Amygdala (tissue), 56 donors: ENCODE results near the gene NDC80.
"Not testable (repeated sequence)": the region's sequence is repeated elsewhere in the genome, so short reads cannot be mapped to it uniquely, and the experiment has no call there.

Experiments used
- DNase-seq, 56 donors: peaks; one replicate each; lab custom pipeline; 2025; lab: John Stamatoyannopoulos, UW

NDC80 gene

GRCh38 chr18:2571200-2572170 lies at the start of gene NDC80, which contains the start of gene METTL4:
Gene NDC80 (plus strand): TSS chr18:2571557. CDS start chr18:2572986, 1,429 bp downstream.
Gene METTL4 (minus strand): TSS chr18:2571505. CDS start chr18:2567216, 4,289 bp downstream.
- peak; percentile 10 to 91 (median 72) for DNase-seq

- no peak for DNase-seq
Measured at GRCh38 chr18:2522112-2522511, 49.2 kb upstream of the NDC80 start.

- DNase-seq: not testable (repeated sequence)
Measured at GRCh38 chr18:2524794-2525198, 46.6 kb upstream of the NDC80 start.

GRCh38 chr18:2526329-2526728 lies 45.0 kb upstream of the NDC80 start:
- DNase-seq: no peak

- no peak for DNase-seq
Measured at GRCh38 chr18:2529154-2529553, 42.2 kb upstream of the NDC80 start.

GRCh38 chr18:2531751-2532150 lies 39.6 kb upstream of the NDC80 start:
- no peak for DNase-seq

GRCh38 chr18:2532797-2533196 lies 38.6 kb upstream of the NDC80 start:
- no peak for DNase-seq

GRCh38 chr18:2534906-2535305 lies 36.5 kb upstream of the NDC80 start:
- no peak for DNase-seq

- no peak for DNase-seq
Measured at GRCh38 chr18:2535419-2535910, 35.9 kb upstream of the NDC80 start.

- DNase-seq: no peak
Measured at GRCh38 chr18:2536063-2536462, 35.3 kb upstream of the NDC80 start.

GRCh38 chr18:2536493-2536892 lies 34.9 kb upstream of the NDC80 start:
- no peak for DNase-seq

- no peak for DNase-seq
Measured at GRCh38 chr18:2537296-2537695, 34.1 kb upstream of the NDC80 start.

GRCh38 chr18:2538236-2538635 lies 33.1 kb upstream of the NDC80 start:
- DNase-seq: peak in 12 of 56 donors; percentile 1 to 46 (median 8)

- no peak for DNase-seq
Measured at GRCh38 chr18:2538844-2539243, 32.5 kb upstream of the NDC80 start.

GRCh38 chr18:2540575-2540974 lies 30.8 kb upstream of the NDC80 start:
- no peak for DNase-seq

GRCh38 chr18:2541925-2542563 lies 29.3 kb upstream of the NDC80 start:
- DNase-seq: not testable (repeated sequence)

GRCh38 chr18:2545155-2545554 lies 26.2 kb upstream of the NDC80 start:
- DNase-seq: no peak

GRCh38 chr18:2547477-2548087 lies 23.8 kb upstream of the NDC80 start:
- peak in 1 of 56 donors; percentile 34 for DNase-seq

- DNase-seq: no peak
Measured at GRCh38 chr18:2549462-2549861, 21.9 kb upstream of the NDC80 start.

- no peak for DNase-seq
Measured at GRCh38 chr18:2551425-2551824, 19.9 kb upstream of the NDC80 start.

- no peak for DNase-seq
Measured at GRCh38 chr18:2554696-2555095, 16.7 kb upstream of the NDC80 start.
